K562 (cell line): Measurements from ENCODE around the gene BEST3. TPM values are rescaled to one million over a fixed set of nuclear protein-coding genes. Genes with fewer than 3 reads are reported as not detected.

Source experiments
- ARID2 ChIP-seq: fragments of 450-650 bp; IDR thresholded peaks from 2 replicates; pipeline ENCODE4 v1.6.1; 2017; ENCODE audit warnings: antibody characterized with exemption, mild to moderate bottlenecking
- BACH1 ChIP-seq: fragments of 200-800 bp; sonication (Bioruptor generic); IDR thresholded peaks from 2 replicates; pipeline ENCODE4 v1.6.1; 2016; ENCODE audit warnings: missing genetic modification characterization, missing compliant biosample characterization
- EWSR1 ChIP-seq: fragments of 450-650 bp; IDR thresholded peaks from 2 replicates; pipeline ENCODE4 v1.6.1; 2018; ENCODE audit warnings: borderline replicate concordance, mild to moderate bottlenecking, low read depth, moderate library complexity; ENCODE audit not compliant: partially characterized antibody
- EZH2 ChIP-seq: IDR thresholded peaks from 2 replicates; pipeline ENCODE4 v1.6.1; 2012; ENCODE audit warnings: low read depth, mild to moderate bottlenecking, inconsistent platforms, low read length, borderline replicate concordance
- MYC ChIP-seq, 2 experiments: fragments of 250-450 bp in 1 of 2; sonication (Bioruptor Pico) in 1 of 2; IDR thresholded peaks; 2 replicates each; pipeline versions ENCODE4 v1.5.1 to v1.6.1; 2012 to 2021; ENCODE audit warnings: low read depth in 2 of 2, borderline replicate concordance in 1 of 2, improper control_type of control experiment in 1 of 2, low read length in 1 of 2, mild to moderate bottlenecking in 1 of 2, moderate library complexity in 1 of 2
- NFIX ChIP-seq: fragments of 250-450 bp; sonication (Bioruptor Pico); IDR thresholded peaks from 2 replicates; pipeline ENCODE4 v1.4.0; 2020; ENCODE audit warnings: low read depth, mild to moderate bottlenecking, moderate library complexity
- POLR2B ChIP-seq: fragments of 450-650 bp; IDR thresholded peaks from 2 replicates; pipeline ENCODE4 v1.6.1; 2018; ENCODE audit warnings: low read depth; ENCODE audit not compliant: partially characterized antibody
- RB1 ChIP-seq: fragments of 450-650 bp; IDR thresholded peaks from 2 replicates; pipeline ENCODE4 v1.6.1; 2017; ENCODE audit warnings: low read depth, mild to moderate bottlenecking
- ZC3H8 ChIP-seq: fragments of 450-650 bp; IDR thresholded peaks from 2 replicates; pipeline ENCODE4 v1.6.1; 2017
- ZNF217 ChIP-seq: sonication (generic); formaldehyde crosslinking; IDR thresholded peaks from 2 replicates; pipeline ENCODE4 v1.8.0; 2022; ENCODE audit warnings: mild to moderate bottlenecking, missing genetic modification reagents
- ZNF507 ChIP-seq: conservative IDR thresholded peaks from 2 replicates; pipeline ENCODE4 v1.6.1; 2017; ENCODE audit warnings: missing genetic modification characterization, missing compliant biosample characterization
- ZNF696 ChIP-seq: fragments of 250-450 bp; sonication (Bioruptor Pico); conservative IDR thresholded peaks from 2 replicates; pipeline ENCODE4 v1.4.0; 2020; ENCODE audit warnings: mild to moderate bottlenecking, moderate library complexity
- ZNF77 ChIP-seq: fragments of 250-450 bp; sonication (Bioruptor Pico); IDR thresholded peaks from 2 replicates; pipeline ENCODE4 v1.5.0; 2020
- polyA plus RNA-seq, 8 experiments: library from polyadenylated mRNA; depleted of rRNA in 4 of 8; stranded (reverse) in 5 of 8; unstranded in 3 of 8; fragments of >200 nt; fragmentation: Nextera tagmentation in 2 of 8; fragmentation: Illumina TruSeq in 1 of 8; extraction: Ambion mirVana in 2 of 8; extraction: Trizol in 1 of 8; gene quantifications; 2 replicates each; pipeline versions ENCODE4 v1.2.1 to v1.2.3, GENCODE V29; 2011 to 2014; ENCODE audit warnings: inconsistent platforms in 1 of 8, missing spikeins in 1 of 8
- total RNA-seq, 7 experiments: library from RNA; depleted of rRNA in 6 of 7; stranded (reverse); fragments of >200 nt in 6 of 7; fragmentation: Illumina TruSeq in 2 of 7; extraction: Trizol in 2 of 7; gene quantifications; 2 replicates each; pipeline versions ENCODE4 v1.2.1 to v1.2.3, GENCODE V29; 2011 to 2021; ENCODE audit warnings: low replicate concordance in 1 of 7
- TF ChIP-seq, protein P1 (sequence below): sonication (generic); formaldehyde crosslinking; IDR thresholded peaks from 2 replicates; pipeline ENCODE4 v1.8.1; 2023; ENCODE audit warnings: mild to moderate bottlenecking, missing genetic modification reagents
- TF ChIP-seq, protein P2 (sequence below): conservative IDR thresholded peaks from 2 replicates; pipeline ENCODE4 v1.6.1; 2011; ENCODE audit warnings: low read depth, mild to moderate bottlenecking, low read length; ENCODE audit not compliant: control insufficient read depth
- TF ChIP-seq, protein P3 (sequence below): sonication (generic); formaldehyde crosslinking; IDR thresholded peaks from 2 replicates; pipeline ENCODE4 v1.8.0; 2022; ENCODE audit warnings: mild to moderate bottlenecking, missing genetic modification reagents
- TF ChIP-seq, protein P4 (sequence below): sonication (generic); formaldehyde crosslinking; IDR thresholded peaks from 2 replicates; pipeline ENCODE4 v1.5.0; 2020; ENCODE audit warnings: missing genetic modification reagents
- TF ChIP-seq, protein P5 (sequence below): sonication (generic); formaldehyde crosslinking; IDR thresholded peaks from 2 replicates; pipeline ENCODE4 v1.4.0; 2020; ENCODE audit warnings: mild to moderate bottlenecking, missing genetic modification reagents

BEST3 gene
- total and polyA plus RNA-seq, 9 of the 15 experiments (the other 6 are each of a cell fraction or from before 2014, with no cell fraction given) = 0.15 TPM; not detected in 8

DNA sequence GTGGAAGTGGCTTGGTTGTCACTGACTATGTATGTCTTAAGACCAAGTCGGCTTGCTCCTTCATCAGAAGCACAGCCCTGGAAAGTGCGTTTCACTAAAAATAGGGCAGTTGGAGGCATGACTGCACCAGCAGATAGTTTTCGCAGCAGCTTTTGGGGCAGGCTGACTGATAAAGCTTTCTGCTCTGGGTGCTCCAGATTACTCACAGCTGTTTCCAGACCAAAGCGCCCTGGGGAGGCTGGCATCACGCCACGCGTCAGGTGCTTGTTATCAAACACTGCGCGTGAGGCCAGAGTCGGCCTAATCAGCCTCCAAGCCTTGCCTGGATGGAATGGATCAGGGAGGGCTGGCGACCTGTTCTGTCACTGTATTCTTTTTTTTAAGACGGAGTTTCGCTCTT lies 75.1 kb downstream of the BEST3 start (continued):
- TF ChIP-seq, protein P1, sequence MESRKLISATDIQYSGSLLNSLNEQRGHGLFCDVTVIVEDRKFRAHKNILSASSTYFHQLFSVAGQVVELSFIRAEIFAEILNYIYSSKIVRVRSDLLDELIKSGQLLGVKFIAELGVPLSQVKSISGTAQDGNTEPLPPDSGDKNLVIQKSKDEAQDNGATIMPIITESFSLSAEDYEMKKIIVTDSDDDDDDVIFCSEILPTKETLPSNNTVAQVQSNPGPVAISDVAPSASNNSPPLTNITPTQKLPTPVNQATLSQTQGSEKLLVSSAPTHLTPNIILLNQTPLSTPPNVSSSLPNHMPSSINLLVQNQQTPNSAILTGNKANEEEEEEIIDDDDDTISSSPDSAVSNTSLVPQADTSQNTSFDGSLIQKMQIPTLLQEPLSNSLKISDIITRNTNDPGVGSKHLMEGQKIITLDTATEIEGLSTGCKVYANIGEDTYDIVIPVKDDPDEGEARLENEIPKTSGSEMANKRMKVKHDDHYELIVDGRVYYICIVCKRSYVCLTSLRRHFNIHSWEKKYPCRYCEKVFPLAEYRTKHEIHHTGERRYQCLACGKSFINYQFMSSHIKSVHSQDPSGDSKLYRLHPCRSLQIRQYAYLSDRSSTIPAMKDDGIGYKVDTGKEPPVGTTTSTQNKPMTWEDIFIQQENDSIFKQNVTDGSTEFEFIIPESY (CRISPR knock-in tag) = peak; percentile 53; the same call in 1 of the 2 replicates
- TF ChIP-seq, protein P2, sequence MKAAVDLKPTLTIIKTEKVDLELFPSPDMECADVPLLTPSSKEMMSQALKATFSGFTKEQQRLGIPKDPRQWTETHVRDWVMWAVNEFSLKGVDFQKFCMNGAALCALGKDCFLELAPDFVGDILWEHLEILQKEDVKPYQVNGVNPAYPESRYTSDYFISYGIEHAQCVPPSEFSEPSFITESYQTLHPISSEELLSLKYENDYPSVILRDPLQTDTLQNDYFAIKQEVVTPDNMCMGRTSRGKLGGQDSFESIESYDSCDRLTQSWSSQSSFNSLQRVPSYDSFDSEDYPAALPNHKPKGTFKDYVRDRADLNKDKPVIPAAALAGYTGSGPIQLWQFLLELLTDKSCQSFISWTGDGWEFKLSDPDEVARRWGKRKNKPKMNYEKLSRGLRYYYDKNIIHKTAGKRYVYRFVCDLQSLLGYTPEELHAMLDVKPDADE = peak; percentile 96
- no peak for TF ChIP-seq NFIX (CRISPR knock-in tag)
- TF ChIP-seq ZNF77 = no peak
- peak; percentile 70 for TF ChIP-seq MYC (IDR thresholded peaks at IDR 0.05; ENCODE audit: low read depth, low read length)
- TF ChIP-seq MYC (CRISPR knock-in tag; IDR thresholded peaks at IDR 0.05; ENCODE audit: borderline replicate concordance, low read depth) = no peak
- no peak for TF ChIP-seq ZNF696
- no peak for TF ChIP-seq EWSR1
- TF ChIP-seq ZC3H8 = no peak
- TF ChIP-seq BACH1 = peak; percentile 72; the same call in 1 of the 2 replicates
- TF ChIP-seq, protein P3, sequence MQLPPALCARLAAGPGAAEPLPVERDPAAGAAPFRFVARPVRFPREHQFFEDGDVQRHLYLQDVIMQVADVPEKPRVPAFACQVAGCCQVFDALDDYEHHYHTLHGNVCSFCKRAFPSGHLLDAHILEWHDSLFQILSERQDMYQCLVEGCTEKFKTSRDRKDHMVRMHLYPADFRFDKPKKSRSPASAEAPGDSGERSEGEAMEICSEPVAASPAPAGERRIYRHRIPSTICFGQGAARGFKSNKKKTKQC (CRISPR knock-in tag) = peak; percentile 27; the same call in 1 of the 2 replicates
- TF ChIP-seq, protein P4, sequence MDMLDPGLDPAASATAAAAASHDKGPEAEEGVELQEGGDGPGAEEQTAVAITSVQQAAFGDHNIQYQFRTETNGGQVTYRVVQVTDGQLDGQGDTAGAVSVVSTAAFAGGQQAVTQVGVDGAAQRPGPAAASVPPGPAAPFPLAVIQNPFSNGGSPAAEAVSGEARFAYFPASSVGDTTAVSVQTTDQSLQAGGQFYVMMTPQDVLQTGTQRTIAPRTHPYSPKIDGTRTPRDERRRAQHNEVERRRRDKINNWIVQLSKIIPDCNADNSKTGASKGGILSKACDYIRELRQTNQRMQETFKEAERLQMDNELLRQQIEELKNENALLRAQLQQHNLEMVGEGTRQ = peak; percentile 26; the same call in 1 of the 2 replicates
- no peak for TF ChIP-seq EZH2
- TF ChIP-seq ARID2 = no peak
- peak; percentile 60; the same call in 1 of the 2 replicates for TF ChIP-seq RB1
- TF ChIP-seq ZNF507 (tag) = no peak
- no peak for TF ChIP-seq ZNF217 (CRISPR knock-in tag)
- no peak for TF ChIP-seq POLR2B
- TF ChIP-seq, protein P5, sequence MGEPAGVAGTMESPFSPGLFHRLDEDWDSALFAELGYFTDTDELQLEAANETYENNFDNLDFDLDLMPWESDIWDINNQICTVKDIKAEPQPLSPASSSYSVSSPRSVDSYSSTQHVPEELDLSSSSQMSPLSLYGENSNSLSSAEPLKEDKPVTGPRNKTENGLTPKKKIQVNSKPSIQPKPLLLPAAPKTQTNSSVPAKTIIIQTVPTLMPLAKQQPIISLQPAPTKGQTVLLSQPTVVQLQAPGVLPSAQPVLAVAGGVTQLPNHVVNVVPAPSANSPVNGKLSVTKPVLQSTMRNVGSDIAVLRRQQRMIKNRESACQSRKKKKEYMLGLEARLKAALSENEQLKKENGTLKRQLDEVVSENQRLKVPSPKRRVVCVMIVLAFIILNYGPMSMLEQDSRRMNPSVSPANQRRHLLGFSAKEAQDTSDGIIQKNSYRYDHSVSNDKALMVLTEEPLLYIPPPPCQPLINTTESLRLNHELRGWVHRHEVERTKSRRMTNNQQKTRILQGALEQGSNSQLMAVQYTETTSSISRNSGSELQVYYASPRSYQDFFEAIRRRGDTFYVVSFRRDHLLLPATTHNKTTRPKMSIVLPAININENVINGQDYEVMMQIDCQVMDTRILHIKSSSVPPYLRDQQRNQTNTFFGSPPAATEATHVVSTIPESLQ = peak; percentile 30; the same call in 1 of the 2 replicates
